B cell (primary cell): ENCODE measurements around the gene HSD17B4.

Source experiments
- CTCF ChIP-seq: fragments of 200-600 bp; IDR thresholded peaks from one replicate; pipeline ENCODE4 v1.8.0; 2022; ENCODE audit warnings: antibody characterized with exemption, mild to moderate bottlenecking
- EZH2 ChIP-seq: IDR thresholded peaks from 2 replicates; pipeline ENCODE4 v1.6.1; 2012; ENCODE audit warnings: borderline replicate concordance, low read depth, mild to moderate bottlenecking, moderate library complexity, low read length; ENCODE audit not compliant: insufficient read depth, poor library complexity, severe bottlenecking

- TF ChIP-seq EZH2 = no peak
- TF ChIP-seq CTCF = no peak
These were observed at the start of gene HSD17B4 for GRCh38 chr5:119452373-119453039.
